Upper lobe of left lung (tissue), 4 donors: ENCODE results near the gene ING3.

Experiments used
- CTCF ChIP-seq, 6 experiments: fragments of 450-650 bp in 4 of 6; fragments of 200-600 bp in 2 of 6; sonication (generic) in 2 of 6; IDR thresholded peaks; one replicate each; pipeline ENCODE4 v1.5.1; 2016 to 2019; ENCODE audit warnings: antibody characterized with exemption in 6 of 6
- EP300 ChIP-seq, 4 donors: sonication (generic); formaldehyde crosslinking; IDR thresholded peaks; one replicate each; pipeline ENCODE4 v1.5.1; 2017; ENCODE audit warnings: antibody characterized with exemption in 4 of 4, control low read depth in 2 of 4
- POLR2A ChIP-seq, 4 donors: fragments of 450-650 bp; IDR thresholded peaks; one replicate each; pipeline ENCODE4 v1.5.1; 2016 to 2017; ENCODE audit warnings: antibody characterized with exemption in 4 of 4, mild to moderate bottlenecking in 2 of 4
- POLR2AphosphoS5 ChIP-seq, 2 donors: sonication (generic); formaldehyde crosslinking; IDR thresholded peaks; one replicate each; pipeline ENCODE4 v1.5.1; 2017; ENCODE audit warnings: antibody characterized with exemption in 2 of 2

- TF ChIP-seq EP300 (IDR thresholded peaks at IDR 0.05), result no peak
- TF ChIP-seq CTCF (IDR thresholded peaks at IDR 0.05), result no peak
- no peak for TF ChIP-seq POLR2A (IDR thresholded peaks at IDR 0.05)
- TF ChIP-seq POLR2AphosphoS5 (IDR thresholded peaks at IDR 0.05), result no peak
Observed at GRCh38 chr7:121023194-121023593, 72.6 kb downstream of the ING3 start.
